ENCODE data around the gene SP4.

Gene SP4

DNA sequence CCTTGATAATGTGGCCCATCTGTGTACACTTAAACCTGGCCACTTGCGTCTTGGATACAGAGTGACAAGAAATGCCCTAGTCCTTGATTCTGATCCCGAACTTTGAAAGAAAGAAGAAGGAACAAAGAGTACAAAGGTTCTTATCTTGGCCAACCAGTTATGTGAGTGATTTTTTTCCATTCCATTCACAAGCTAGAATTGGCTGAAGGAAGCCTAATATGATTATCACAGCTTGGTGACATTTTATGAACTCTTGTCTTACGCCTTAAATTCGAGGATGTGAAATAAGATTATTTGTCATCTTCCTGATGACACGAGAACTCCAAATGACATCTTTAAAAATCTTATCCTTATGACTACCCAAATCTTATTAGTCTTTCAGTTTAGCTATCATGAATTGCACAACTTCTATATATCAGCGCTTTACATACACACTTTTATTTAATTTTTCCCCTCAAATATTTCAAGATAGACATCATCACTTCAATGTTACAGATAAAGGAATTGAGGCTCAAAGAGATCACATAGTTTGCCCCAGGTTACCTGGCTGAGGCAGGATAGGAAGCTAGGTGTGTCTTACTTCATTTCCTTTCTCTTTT lies 13.0 kb upstream of the SP4 start:
- Histone ChIP-seq H2AFZ (ENCODE audit: low read depth, low read length) (no peak overlapping the region), H3K9ac (ENCODE audit: low read depth, low read length) (no peak overlapping the region), H4K20me1 (ENCODE audit: insufficient read depth, low read length) (no peaks in the 10 kb centered on the region), H3K9me3 (ENCODE audit: insufficient read depth, low read length, severe bottlenecking) (no peaks in the 10 kb centered on the region), H3K27me3 (ENCODE audit: insufficient read depth, low read length, poor library complexity) (peaks cover 3% of the 10 kb centered on the region), H3K79me2 (ENCODE audit: insufficient read depth, low read length) (no peaks in the 10 kb centered on the region), H3K4me1 (ENCODE audit: insufficient read depth, low read length) (no peaks in the 10 kb centered on the region), H3K4me3 (ENCODE audit: low read depth in 1 of 2, low read length in 2 of 2) (no peak overlapping the region), H3K36me3 (ENCODE audit: insufficient read depth, low read length) (no peaks in the 10 kb centered on the region), H3K4me2 (ENCODE audit: insufficient read depth, low read length) (no peak overlapping the region), H3K27ac (ENCODE audit: low read length) (no peak overlapping the region)
- DNase-seq, result no peak
- no peak for ATAC-seq (ENCODE audit: insufficient read depth, low read depth)
- no peak for TF ChIP-seq EZH2 (IDR thresholded peaks at IDR 0.05; ENCODE audit: borderline replicate concordance, low read depth, low read length, severe bottlenecking)
- TF ChIP-seq, protein P1, sequence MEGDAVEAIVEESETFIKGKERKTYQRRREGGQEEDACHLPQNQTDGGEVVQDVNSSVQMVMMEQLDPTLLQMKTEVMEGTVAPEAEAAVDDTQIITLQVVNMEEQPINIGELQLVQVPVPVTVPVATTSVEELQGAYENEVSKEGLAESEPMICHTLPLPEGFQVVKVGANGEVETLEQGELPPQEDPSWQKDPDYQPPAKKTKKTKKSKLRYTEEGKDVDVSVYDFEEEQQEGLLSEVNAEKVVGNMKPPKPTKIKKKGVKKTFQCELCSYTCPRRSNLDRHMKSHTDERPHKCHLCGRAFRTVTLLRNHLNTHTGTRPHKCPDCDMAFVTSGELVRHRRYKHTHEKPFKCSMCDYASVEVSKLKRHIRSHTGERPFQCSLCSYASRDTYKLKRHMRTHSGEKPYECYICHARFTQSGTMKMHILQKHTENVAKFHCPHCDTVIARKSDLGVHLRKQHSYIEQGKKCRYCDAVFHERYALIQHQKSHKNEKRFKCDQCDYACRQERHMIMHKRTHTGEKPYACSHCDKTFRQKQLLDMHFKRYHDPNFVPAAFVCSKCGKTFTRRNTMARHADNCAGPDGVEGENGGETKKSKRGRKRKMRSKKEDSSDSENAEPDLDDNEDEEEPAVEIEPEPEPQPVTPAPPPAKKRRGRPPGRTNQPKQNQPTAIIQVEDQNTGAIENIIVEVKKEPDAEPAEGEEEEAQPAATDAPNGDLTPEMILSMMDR (IDR thresholded peaks at IDR 0.05; ENCODE audit: borderline replicate concordance, extremely low read depth, low read length, poor library complexity, severe bottlenecking), result no peak

GRCh38 chr7:21417647-21418046 lies 10.2 kb upstream of the SP4 start:
- Histone ChIP-seq H3K27me3 (ENCODE audit: insufficient read depth, low read length, poor library complexity) (peaks cover 3% of the 10 kb centered on the region), H3K36me3 (ENCODE audit: insufficient read depth, low read length) (no peaks in the 10 kb centered on the region), H3K4me2 (ENCODE audit: insufficient read depth, low read length) (no peak overlapping the region), H3K9ac (ENCODE audit: low read depth, low read length) (no peak overlapping the region), H3K79me2 (ENCODE audit: insufficient read depth, low read length) (no peaks in the 10 kb centered on the region), H3K27ac (ENCODE audit: low read length) (no peak overlapping the region), H3K9me3 (ENCODE audit: insufficient read depth, low read length, severe bottlenecking) (no peaks in the 10 kb centered on the region), H4K20me1 (ENCODE audit: insufficient read depth, low read length) (no peaks in the 10 kb centered on the region), H3K4me1 (ENCODE audit: insufficient read depth, low read length) (no peaks in the 10 kb centered on the region), H3K4me3 (ENCODE audit: low read depth in 1 of 2, low read length in 2 of 2) (no peak overlapping the region), H2AFZ (ENCODE audit: low read depth, low read length) (no peak overlapping the region)
- ATAC-seq (ENCODE audit: insufficient read depth, low read depth), result no peak
- no peak for TF ChIP-seq EZH2 (IDR thresholded peaks at IDR 0.05; ENCODE audit: borderline replicate concordance, low read depth, low read length, severe bottlenecking)
- TF ChIP-seq, protein P1 (IDR thresholded peaks at IDR 0.05; ENCODE audit: borderline replicate concordance, extremely low read depth, low read length, poor library complexity, severe bottlenecking), result no peak
- DNase-seq, result no peak

DNA sequence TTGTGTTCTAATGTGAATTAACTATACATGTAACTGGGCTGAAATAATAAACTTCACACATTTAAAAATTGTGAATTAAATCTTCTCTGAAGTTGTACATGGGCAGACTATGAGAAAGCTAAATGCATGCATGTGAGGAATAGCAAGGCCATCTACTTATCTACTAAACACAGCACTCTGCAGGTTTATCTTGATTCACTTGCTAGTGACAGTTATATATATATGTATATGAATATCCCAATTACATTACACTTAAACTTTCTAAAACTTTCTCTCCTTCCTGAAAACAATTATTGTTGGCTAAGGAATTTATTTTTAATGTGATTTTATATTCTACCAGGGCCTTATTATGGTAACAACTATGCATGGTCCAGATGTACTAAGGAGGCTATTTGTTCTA lies 5.1 kb upstream of the SP4 start:
- no peak overlapping the region for H3K27ac ChIP-seq (ENCODE audit: low read length)
- no peak overlapping the region for H2AFZ ChIP-seq (ENCODE audit: low read depth, low read length)
- DNase-seq (no peak), ATAC-seq (ENCODE audit: insufficient read depth, low read depth) (no peak)
- TF ChIP-seq EZH2 (IDR thresholded peaks at IDR 0.05; ENCODE audit: borderline replicate concordance, low read depth, low read length, severe bottlenecking), result no peak
- TF ChIP-seq, protein P1 (IDR thresholded peaks at IDR 0.05; ENCODE audit: borderline replicate concordance, extremely low read depth, low read length, poor library complexity, severe bottlenecking), result no peak
- no peak overlapping the region for H3K4me2 ChIP-seq (ENCODE audit: insufficient read depth, low read length)
- no peaks in the 10 kb centered on the region for H3K36me3 ChIP-seq (ENCODE audit: insufficient read depth, low read length)
- no peaks in the 10 kb centered on the region for H3K79me2 ChIP-seq (ENCODE audit: insufficient read depth, low read length)
- H3K4me3 ChIP-seq (ENCODE audit: low read depth in 1 of 2, low read length in 2 of 2), result no peak overlapping the region
- H4K20me1 ChIP-seq (ENCODE audit: insufficient read depth, low read length), result no peaks in the 10 kb centered on the region
- no peaks in the 10 kb centered on the region for H3K9me3 ChIP-seq (ENCODE audit: insufficient read depth, low read length, severe bottlenecking)
- peaks cover 10% of the 10 kb centered on the region for H3K4me1 ChIP-seq (ENCODE audit: insufficient read depth, low read length)
- no peak overlapping the region for H3K9ac ChIP-seq (ENCODE audit: low read depth, low read length)
- H3K27me3 ChIP-seq (ENCODE audit: insufficient read depth, low read length, poor library complexity), result peaks cover under 1% of the 10 kb centered on the region

Measured in DND-41 (cell line).